ENCODE measurements around the gene GALNS.

GALNS gene

DNA sequence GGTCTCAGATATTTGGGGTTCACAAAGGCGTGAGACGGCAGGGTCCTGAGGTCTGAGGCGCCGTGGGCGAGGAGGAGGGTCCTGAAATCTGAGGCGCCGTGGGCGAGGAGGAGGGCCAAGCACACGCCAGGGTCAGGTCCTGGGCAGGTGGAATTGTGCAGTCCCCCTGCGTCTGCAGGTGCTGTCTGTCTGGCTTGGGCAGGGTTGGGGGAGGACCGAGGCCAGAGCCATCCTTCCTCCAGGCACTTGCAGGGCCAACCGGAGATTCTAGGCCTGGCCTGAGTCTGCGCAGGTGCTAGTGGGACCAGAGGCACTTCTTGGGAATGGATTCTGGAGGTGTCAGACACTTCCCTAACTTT lies 42.6 kb downstream of the GALNS start:
- H3K27ac ChIP-seq (ENCODE audit: low read length), result no peak overlapping the region
- no peaks in the 10 kb centered on the region for H3K27me3 ChIP-seq (ENCODE audit: control insufficient read depth in 1 of 2, insufficient read depth in 2 of 2, low read length in 2 of 2)
- H3K36me3 ChIP-seq (ENCODE audit: control insufficient read depth in 2 of 2, insufficient read depth in 2 of 2, low read length in 2 of 2), result peaks cover 2 to 7% of the 10 kb centered on the region in 2 donors
- H3K4me3 ChIP-seq (ENCODE audit: low read length in 2 of 2), result no peak overlapping the region
- H3K9me3 ChIP-seq (ENCODE audit: control insufficient read depth in 2 of 2, low read length in 2 of 2), result no peaks in the 10 kb centered on the region
- peaks cover 23% of the 10 kb centered on the region for H3K4me1 ChIP-seq (ENCODE audit: control insufficient read depth, insufficient read depth, low read length)
- no peak overlapping the region for H3K9ac ChIP-seq (ENCODE audit: low read length in 2 of 2)

DNA sequence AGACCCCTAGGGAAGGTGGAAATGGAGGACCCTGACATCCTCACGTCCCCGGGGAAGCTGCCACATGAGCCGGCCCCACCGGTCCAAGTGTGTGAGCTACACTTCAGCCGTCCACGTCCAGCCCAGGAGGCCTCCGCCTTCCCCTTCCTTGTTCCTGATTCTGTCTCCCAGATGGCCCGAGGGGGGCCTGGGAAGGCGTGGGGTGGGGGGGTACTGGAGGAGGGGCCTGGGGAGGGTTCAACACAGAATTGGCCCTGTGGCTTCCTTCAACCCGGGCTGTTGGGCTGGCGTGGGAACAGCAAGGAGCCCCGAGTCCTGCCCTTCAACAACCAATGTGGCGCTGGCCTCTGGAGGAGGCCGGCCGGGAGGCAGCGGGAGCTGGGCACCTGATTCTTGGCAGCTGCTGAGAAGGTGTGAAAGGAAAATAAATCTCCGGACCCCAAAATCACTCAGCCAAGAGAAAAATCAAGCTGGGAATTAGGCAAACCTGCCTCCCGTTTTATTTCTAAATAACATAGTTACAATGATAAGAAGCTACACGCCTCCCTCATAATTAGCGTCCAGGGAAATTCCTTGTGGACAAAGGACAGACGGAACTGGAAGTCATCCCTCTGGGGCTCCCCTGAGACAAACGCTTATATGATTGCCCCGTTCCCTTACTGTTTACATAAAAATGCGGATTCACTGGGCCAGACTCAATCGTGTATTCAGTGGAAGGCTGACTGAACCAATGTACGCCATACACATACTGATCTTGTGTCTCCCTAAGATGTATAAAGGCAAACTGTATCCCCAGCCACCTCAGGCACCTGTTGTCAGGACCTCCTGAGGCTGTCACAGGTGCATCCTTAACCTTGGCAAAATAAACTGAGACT lies 43.2 kb downstream of the GALNS start:
- Histone ChIP-seq H3K27me3 (ENCODE audit: control insufficient read depth in 1 of 2, insufficient read depth in 2 of 2, low read length in 2 of 2) (no peaks in the 10 kb centered on the region), H3K4me1 (ENCODE audit: control insufficient read depth, insufficient read depth, low read length) (peaks cover 23% of the 10 kb centered on the region), H3K9me3 (ENCODE audit: control insufficient read depth in 2 of 2, low read length in 2 of 2) (no peaks in the 10 kb centered on the region), H3K27ac (ENCODE audit: low read length) (no peak overlapping the region), H3K9ac (ENCODE audit: low read length in 2 of 2) (no peak overlapping the region), H3K4me3 (ENCODE audit: low read length in 2 of 2) (no peak overlapping the region), H3K36me3 (ENCODE audit: control insufficient read depth in 2 of 2, insufficient read depth in 2 of 2, low read length in 2 of 2) (peaks cover 4 to 9% of the 10 kb centered on the region in 2 donors)

DNA sequence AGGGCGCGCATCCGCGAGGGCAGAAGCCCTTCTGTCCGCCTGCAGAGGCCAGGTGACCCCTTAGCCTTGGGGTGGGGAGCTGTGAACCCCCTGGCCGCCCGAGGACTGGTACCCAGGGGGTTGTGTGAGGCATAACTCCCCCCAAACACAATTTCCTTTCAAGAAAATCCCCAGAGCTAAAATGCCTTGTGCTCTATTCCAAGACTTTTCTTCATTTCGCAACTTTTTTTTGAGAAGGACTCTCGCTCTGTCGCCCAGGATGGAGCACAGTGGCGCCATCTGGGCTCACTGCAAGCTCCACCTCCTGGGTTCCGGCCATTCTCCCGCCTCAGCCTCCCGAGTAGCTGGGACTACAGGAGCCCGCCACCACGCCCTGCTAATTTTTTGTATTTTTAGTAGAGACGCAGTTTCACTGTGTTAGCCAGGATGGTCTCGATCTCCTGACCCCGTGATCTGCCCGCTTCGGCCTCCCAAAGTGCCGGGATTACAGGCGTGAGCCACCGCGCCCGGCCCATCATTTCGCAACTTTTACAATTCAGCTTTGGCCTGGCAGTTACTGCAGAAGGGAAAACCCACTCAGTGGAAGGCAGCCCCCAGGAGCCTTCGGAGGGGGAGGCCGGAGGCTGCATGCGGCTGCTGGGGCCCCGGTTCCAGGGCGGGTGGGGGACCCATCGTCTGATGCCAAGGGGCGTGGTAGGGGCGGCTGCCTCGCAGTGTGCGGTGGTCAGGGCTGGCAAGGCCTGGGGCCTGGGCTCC lies 44.1 kb downstream of the GALNS start:
- Histone ChIP-seq H3K27ac (ENCODE audit: low read length) (peak overlapping the region; percentile 66), H3K9me3 (ENCODE audit: control insufficient read depth in 2 of 2, low read length in 2 of 2) (no peaks in the 10 kb centered on the region), H3K9ac (ENCODE audit: low read length in 2 of 2) (peak overlapping the region in 1 of 2 donors; percentile 63), H3K36me3 (ENCODE audit: control insufficient read depth in 2 of 2, insufficient read depth in 2 of 2, low read length in 2 of 2) (peaks cover 4 to 9% of the 10 kb centered on the region in 2 donors), H3K4me3 (ENCODE audit: low read length in 2 of 2) (peak overlapping the region; percentile 58 to 78), H3K4me1 (ENCODE audit: control insufficient read depth, insufficient read depth, low read length) (peaks cover 23% of the 10 kb centered on the region), H3K27me3 (ENCODE audit: control insufficient read depth in 1 of 2, insufficient read depth in 2 of 2, low read length in 2 of 2) (no peaks in the 10 kb centered on the region)

DNA sequence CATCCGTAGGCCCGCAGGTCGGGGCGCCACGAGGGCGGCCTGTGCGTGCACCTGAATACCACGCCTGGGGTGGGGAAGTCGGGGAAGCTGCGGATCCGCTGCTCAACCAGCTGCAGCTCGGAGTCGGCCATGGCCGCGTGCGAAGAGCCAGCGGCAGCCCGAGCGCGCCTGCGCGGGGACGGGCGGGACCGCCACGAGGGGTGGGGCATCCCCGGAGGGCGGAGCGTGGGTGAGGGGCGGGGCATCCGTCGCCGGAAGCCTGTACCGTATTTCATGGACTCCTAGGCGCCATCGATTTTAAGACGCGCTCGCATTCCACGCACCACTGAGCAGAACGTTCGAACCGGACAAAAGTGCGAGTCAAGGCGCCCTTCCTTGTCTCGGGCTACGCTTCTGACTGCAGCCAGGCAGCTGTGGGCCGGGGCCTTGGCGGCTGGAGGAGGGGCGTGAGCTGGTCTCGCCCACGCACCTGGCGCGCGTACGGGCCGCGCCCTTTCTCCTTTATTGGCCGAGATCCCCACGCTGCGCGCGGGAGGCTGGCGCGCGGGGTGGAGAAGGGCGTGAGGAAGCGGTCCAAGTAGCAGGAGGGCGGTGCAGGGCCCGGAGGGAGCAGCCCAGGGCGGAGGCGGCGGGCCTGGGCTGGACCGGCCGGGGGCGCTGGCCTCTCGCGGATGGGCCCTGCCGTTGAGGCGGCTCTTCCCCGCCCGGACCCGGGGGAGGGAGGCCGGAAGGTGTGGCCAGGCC lies 44.8 kb downstream of the GALNS start, which contains the start of gene APRT:
APRT (minus strand) TSS at position 160 of the 744 bp plus-strand sequence; CDS start at position 131, 29 bp downstream.
- Histone ChIP-seq H3K27me3 (ENCODE audit: control insufficient read depth in 1 of 2, insufficient read depth in 2 of 2, low read length in 2 of 2) (no peaks in the 10 kb centered on the region), H3K9me3 (ENCODE audit: control insufficient read depth in 2 of 2, low read length in 2 of 2) (no peaks in the 10 kb centered on the region), H3K4me3 (ENCODE audit: low read length in 2 of 2) (peak within 1 kb of the TSS; percentile 58 to 78), H3K4me1 (ENCODE audit: control insufficient read depth, insufficient read depth, low read length) (peaks cover 23% of the 10 kb centered on the region), H3K9ac (ENCODE audit: low read length in 2 of 2) (peak within 1 kb of the TSS; percentile 70 to 75), H3K27ac (ENCODE audit: low read length) (peak within 1 kb of the TSS; percentile 66), H3K36me3 (ENCODE audit: control insufficient read depth in 2 of 2, insufficient read depth in 2 of 2, low read length in 2 of 2) (peaks cover 4 to 9% of the 10 kb centered on the region in 2 donors)

DNA sequence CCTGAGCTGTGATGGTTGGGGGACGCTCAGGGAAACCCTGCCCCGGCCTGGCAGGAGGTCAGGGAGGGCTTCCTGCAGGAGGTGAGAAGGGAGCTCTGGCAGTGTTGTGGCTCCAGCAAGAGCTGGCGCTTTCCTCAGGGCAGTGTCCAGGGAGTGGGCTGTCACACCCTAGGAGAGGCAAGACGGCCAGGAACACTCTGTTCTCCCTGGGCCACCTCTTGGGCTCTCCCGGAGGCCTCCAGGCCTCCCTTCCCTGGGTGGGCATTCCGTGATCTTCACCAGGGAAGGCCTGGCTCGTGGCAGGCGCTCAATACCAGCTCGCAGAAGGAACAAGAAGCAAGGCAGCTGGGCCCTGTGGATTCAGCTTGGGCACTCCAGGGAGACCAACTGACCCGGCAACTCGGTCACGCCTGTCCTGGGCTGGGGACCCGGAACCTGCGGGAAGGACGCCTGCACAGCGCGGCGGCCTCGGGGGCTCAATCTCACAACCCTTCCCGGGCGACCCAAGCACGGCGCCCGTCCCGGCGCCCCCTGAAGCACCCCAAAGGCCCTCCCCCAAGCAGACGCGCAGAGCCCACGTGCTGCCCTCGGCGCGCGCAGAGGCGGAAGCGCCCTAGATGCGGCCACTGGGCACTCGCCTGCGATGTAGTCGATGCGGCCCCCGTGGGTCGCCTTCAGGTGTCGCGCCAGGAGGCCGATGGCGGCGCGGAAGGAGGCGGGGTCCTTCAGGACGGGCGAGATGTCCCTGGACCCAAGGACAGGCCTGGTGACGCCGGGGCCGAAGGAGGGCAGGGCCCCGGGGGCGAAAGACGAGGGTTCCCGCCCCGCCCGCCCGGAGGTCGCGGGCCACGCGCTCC lies 45.6 kb downstream of the GALNS start:
- H3K27ac ChIP-seq (ENCODE audit: low read length), result peak overlapping the region; percentile 66
- H3K9me3 ChIP-seq (ENCODE audit: control insufficient read depth in 2 of 2, low read length in 2 of 2), result no peaks in the 10 kb centered on the region
- peak overlapping the region; percentile 70 to 75 for H3K9ac ChIP-seq (ENCODE audit: low read length in 2 of 2)
- H3K4me1 ChIP-seq (ENCODE audit: control insufficient read depth, insufficient read depth, low read length), result peaks cover 23% of the 10 kb centered on the region
- peak overlapping the region; percentile 58 to 78 for H3K4me3 ChIP-seq (ENCODE audit: low read length in 2 of 2)
- no peaks in the 10 kb centered on the region for H3K27me3 ChIP-seq (ENCODE audit: control insufficient read depth in 1 of 2, insufficient read depth in 2 of 2, low read length in 2 of 2)
- H3K36me3 ChIP-seq (ENCODE audit: control insufficient read depth in 2 of 2, insufficient read depth in 2 of 2, low read length in 2 of 2), result peaks cover 4 to 9% of the 10 kb centered on the region in 2 donors

DNA sequence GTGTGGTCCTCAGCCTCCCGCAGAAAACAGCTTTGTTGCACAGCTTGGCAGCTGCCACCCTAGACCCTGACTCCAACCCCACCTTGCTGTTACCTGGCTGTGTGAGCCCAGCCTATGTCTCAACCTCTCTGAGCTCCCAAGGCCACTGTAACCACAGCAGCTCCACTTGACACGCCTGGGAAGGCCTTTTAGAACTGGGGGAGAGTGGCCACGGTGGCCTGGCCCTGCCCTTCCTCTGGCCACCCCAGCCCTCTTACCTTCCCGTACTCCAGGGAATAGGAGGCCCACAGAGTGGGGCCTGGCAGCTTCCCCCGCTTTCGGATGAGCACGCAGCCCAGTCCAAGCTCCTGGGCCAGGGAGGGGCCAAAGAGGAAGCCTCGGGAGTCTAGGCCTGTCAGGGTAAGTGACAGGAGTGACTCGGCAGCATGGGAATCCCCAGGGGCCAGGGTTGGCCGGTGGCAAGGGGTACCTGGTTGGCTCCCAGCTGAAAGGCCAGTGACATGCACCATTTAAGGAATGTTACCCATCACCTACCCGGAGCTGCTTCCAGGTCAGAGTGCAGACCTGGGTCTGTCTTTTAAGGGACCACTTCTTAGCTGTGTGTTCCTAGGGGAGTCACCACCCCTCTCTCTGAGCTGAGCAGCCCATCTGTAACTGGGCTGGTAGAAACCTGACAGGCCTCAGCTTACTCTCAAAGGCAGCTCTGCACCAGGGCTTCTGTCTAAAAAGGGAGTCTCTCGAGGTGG lies 46.4 kb downstream of the GALNS start:
- no peaks in the 10 kb centered on the region for H3K9me3 ChIP-seq (ENCODE audit: control insufficient read depth in 2 of 2, low read length in 2 of 2)
- peaks cover 4 to 9% of the 10 kb centered on the region in 2 donors for H3K36me3 ChIP-seq (ENCODE audit: control insufficient read depth in 2 of 2, insufficient read depth in 2 of 2, low read length in 2 of 2)
- H3K27me3 ChIP-seq (ENCODE audit: control insufficient read depth in 1 of 2, insufficient read depth in 2 of 2, low read length in 2 of 2), result no peaks in the 10 kb centered on the region
- H3K27ac ChIP-seq (ENCODE audit: low read length), result peak overlapping the region; percentile 66
- H3K4me1 ChIP-seq (ENCODE audit: control insufficient read depth, insufficient read depth, low read length), result peaks cover 23% of the 10 kb centered on the region
- H3K9ac ChIP-seq (ENCODE audit: low read length in 2 of 2), result peak overlapping the region; percentile 70 to 75
- peak overlapping the region; percentile 58 to 78 for H3K4me3 ChIP-seq (ENCODE audit: low read length in 2 of 2)

DNA sequence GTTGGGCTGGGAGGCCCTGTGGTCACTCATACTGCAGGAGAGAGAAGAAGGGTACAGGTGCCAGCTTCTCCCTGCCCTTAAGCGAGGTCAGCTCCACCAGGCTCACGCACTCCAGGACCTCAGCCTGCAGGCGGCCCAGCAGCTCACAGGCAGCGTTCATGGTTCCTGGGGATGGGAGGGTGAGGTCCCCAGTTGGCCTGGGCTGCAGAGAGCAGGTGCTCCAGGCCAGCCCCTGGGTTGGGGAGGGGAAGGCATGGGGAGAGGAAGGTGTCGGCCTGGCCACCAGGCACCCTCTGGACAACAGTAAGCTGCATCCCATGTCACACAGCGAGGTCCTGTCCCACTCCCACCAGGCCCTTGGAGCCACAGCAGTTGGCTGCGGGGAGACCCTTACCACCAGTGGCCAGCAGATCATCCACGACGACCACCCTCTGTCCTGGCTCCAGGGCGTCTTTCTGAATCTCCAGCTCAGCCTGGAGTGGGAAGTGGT lies 47.0 kb downstream of the GALNS start:
- H3K27ac ChIP-seq (ENCODE audit: low read length), result no peak overlapping the region
- H3K36me3 ChIP-seq (ENCODE audit: control insufficient read depth in 2 of 2, insufficient read depth in 2 of 2, low read length in 2 of 2), result peaks cover 4 to 9% of the 10 kb centered on the region in 2 donors
- H3K9me3 ChIP-seq (ENCODE audit: control insufficient read depth in 2 of 2, low read length in 2 of 2), result no peaks in the 10 kb centered on the region
- H3K27me3 ChIP-seq (ENCODE audit: control insufficient read depth in 1 of 2, insufficient read depth in 2 of 2, low read length in 2 of 2), result peaks cover 0 to 2% of the 10 kb centered on the region in 2 donors
- peaks cover 23% of the 10 kb centered on the region for H3K4me1 ChIP-seq (ENCODE audit: control insufficient read depth, insufficient read depth, low read length)
- no peak overlapping the region for H3K4me3 ChIP-seq (ENCODE audit: low read length in 2 of 2)
- no peak overlapping the region for H3K9ac ChIP-seq (ENCODE audit: low read length in 2 of 2)

DNA sequence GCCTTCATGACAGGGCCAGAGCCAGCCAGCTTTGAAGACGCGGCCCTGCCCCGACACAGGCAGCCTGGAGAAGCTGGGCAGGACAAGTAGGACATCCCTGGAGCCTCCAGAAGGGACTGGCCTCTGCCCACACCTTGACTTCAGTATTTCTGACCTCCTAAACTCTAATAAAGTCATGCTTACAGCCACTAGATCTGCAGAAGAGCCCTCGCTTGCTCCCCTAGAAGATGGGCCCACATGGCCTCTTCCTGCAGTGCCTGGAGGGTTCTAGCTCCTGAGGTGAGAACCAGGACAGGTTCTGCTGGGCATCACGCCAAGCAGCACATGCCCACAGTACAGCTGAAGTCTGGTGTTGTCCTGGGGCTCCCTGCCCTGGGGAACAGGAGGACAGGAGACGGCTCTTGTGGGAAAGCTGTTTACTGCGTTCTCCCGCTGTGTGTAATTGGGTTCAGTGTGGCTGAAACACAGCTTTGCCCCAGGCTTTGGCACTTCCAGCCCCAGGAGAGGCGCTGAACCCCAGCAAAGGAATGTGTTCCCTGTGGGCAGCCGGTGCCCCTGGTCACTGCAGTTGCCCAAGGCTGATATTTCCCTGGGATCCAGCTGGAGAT lies 47.6 kb downstream of the GALNS start:
- Histone ChIP-seq H3K4me3 (ENCODE audit: low read length in 2 of 2) (no peak overlapping the region), H3K36me3 (ENCODE audit: control insufficient read depth in 2 of 2, insufficient read depth in 2 of 2, low read length in 2 of 2) (peaks cover 4 to 9% of the 10 kb centered on the region in 2 donors), H3K4me1 (ENCODE audit: control insufficient read depth, insufficient read depth, low read length) (peaks cover 26% of the 10 kb centered on the region), H3K27ac (ENCODE audit: low read length) (no peak overlapping the region), H3K27me3 (ENCODE audit: control insufficient read depth in 1 of 2, insufficient read depth in 2 of 2, low read length in 2 of 2) (peaks cover 2 to 8% of the 10 kb centered on the region in 2 donors), H3K9ac (ENCODE audit: low read length in 2 of 2) (no peak overlapping the region), H3K9me3 (ENCODE audit: control insufficient read depth in 2 of 2, low read length in 2 of 2) (no peaks in the 10 kb centered on the region)
